Stimulated activated CD8-positive, alpha-beta memory T cell treated with anti-CD3 and anti-CD28 coated beads, Interleukin-4, amount 100 ng/mL, for 24 hours (primary cell): ENCODE data around the gene TTC34.
A peak's percentile ranks its signal among the peaks of the same experiment; 100 is the strongest.
"Not testable (repeated sequence)": the region's sequence is repeated elsewhere in the genome, so short reads cannot be mapped to it uniquely, and the experiment has no call there.

Experiments used
- DNase-seq: peaks from one replicate; pipeline ENCODE4 v3.0.0-alpha.2; 2020; ENCODE audit warnings: low read depth

TTC34 gene

DNA sequence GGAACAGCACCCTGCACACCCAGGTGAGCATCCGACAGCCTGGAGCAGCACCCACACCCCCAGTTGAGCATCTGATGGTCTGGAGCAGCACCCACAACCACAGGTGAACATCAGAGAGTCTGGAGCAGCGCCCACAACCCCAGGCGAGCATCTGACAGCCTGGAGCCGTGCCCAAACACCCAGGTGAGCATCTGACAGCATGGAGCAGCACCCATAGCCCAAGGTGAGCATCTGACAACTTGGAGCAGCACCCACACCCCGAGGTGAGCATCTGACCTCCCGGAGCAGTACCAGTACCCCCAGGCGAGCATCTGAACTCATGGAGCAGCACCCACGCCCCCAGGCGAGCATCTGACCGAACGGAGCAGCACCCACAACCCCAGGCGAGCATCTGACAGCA is 144.4 kb downstream of the TTC34 start:
- DNase-seq: not testable (repeated sequence)

DNA sequence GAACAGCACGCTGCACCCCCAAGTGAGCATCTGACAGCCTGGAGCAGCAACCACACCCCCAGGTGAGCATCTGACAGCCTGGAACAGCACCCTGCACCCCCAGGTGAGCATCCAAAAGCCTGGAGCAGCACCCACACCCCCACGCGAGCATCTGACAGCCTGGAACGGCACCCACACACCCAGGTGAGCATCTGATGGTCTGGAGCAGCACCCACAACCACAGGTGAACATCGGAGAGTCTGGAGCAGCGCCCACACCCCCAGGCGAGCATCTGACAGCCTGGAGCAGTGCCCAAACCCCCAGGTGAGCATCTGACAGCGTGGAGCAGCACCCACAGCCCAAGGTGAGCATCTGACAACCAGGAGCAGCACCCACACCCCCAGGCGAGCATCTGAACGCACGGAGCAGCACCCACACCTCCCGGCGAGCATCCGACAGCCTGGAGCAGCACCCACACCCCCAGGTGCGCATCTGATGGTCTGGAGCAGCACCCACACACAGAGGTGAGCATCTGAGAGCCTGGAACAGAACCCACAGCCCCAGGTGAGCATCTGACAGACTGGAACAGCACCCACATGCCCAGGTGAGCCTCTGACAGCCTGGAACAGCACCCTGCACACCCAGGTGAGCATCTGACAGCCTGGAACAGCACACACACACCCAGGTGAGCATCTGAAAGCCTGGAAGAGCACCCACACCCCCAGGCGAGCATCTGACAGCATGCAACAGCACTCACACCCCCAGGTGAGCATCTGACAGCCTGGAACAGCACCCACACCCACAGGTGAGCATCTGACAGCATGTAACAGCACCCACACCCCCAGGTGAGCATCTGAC is 145.7 kb downstream of the TTC34 start:
- DNase-seq: not testable (repeated sequence)

DNA sequence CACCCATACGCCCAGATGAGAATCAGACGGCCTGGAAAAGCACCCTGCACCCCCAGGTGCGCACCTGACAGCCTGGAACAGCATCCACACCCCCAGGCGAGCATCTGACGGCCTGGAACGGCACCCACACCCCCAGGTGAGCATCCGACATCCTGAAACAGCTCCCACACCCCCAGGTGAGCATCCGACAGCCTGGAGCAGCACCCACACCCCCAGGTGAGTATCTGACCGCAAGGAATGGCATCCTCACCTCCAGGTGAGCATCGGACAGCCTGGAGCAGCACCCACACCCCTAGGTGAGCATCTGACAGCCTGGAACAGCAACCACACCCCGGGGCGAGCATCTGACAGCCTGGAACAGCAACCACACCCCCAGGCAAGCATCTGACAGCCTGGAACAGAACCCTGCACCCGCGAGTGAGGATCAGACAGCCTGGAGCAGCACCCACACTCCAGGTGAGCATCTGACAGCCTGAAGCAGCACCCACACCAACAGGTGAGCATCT is 147.0 kb downstream of the TTC34 start:
- not testable (repeated sequence) for DNase-seq

DNA sequence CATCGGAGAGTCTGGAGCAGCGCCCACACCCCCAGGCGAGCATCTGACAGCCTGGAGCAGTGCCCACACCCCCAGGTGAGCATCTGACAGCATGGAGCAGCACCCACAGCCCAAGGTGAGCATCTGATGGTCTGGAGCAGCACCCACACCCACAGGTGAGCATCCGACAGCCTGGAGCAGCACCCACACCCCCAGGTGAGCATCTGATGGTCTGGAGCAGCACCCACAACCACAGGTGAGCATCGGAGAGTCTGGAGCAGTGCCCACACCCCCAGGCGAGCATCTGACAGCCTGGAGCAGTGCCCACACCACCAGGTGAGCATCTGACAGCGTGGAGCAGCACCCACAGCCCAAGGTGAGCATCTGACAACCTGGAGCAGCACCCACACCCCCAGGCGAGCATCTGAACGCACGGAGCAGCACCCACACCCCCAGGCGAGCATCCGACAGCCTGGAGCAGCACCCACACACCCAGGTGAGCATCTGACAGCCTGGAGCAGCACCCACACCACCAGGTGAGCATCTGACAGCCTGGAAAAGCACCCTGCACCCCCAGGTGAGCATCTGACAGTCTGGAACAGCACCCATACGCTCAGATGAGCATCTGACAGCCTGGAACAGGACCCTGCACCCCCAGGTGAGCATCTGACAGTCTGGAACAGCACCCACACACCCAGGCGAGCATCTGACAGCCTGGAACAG is 147.6 kb downstream of the TTC34 start:
- not testable (repeated sequence) for DNase-seq

DNA sequence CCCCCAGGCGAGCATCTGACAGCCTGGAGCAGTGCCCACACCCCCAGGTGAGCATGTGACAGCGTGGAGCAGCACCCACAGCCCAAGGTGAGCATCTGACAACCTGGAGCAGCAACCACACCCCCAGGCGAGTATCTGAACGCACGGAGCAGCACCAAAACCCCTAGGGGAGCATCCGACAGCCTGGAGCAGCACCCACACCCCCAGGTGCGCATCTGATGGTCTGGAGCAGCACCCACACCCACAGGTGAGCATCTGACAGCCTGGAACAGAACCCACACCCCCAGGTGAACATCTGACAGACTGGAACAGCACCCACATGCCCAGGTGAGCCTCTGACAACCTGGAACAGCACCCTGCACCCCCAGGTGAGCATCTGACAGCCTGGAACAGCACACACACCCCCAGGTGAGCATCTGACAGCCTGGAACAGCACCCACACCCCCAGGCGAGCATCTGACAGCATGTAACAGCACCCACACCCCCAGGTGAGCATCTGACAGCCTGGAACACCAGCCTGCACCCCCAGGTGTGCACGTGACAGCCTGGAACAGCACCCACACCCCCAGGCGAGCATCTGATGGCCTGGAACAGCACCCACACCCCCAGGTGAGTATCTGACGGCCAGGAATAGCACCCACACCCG is 148.4 kb downstream of the TTC34 start:
- DNase-seq: not testable (repeated sequence)

DNA sequence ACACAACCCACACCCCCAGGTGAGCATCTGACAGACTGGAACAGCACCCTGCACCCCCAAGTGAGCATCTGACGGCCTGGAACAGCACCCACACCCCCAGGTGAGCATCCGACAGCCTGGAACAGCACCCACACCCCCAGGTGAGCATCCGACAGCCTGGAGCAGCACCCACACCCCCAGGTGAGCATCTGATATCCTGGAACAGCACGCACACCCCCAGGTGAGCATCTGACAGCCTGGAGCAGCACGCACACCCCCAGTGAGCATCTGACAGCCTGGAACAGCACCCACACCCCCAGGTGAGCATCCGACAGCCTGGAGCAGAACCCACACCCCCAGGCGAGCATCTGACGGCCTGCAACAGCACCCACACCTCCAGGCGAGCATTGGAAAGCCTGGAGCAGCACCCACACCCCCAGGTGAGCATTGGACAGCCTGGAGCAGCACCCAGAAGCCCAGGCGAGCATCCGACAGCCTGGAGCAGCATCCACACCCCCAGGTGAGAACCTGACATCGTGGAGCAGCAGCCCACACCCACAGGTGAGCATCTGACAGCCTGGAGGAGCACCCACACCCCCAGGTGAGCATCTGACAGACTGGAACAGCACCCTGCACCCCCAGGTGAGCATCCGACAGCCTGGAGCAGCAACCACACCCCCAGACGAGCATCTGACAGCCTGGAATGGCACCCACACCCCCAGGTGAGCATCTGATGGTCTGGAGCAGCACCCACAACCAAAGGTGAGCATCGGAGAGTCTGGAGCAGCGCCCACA is 149.2 kb downstream of the TTC34 start:
- DNase-seq: not testable (repeated sequence)

DNA sequence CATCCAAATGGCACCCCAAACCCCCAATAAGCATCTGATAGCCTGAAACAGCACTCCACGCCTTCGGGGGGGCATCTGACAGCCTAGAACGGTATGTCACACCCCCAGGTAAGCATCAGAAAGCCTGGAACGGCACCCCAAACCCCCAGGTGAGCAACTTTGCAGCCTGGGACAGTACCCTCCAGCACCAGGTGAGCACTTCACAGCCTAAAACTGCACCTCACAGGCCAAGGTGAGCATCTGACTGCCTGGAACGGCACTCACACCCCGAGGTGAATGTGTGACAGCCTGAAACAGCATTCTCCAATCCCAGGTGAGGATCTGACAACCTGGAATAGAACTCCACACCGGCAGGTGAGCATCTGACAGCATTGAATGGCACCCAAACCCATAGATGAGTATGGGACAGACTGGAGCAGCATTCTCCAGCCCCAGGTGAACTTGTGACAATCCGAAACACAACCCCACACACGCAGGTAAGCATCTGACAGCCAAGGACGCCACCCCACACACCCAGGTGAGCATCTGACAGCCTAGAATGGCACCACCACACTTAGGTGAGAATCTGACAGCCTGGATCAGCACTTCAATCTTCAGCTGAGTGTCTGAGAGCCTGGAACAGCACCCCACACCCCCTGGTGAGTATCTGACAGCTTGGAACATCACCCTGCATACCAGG is 150.4 kb downstream of the TTC34 start:
- DNase-seq: no peak

DNA sequence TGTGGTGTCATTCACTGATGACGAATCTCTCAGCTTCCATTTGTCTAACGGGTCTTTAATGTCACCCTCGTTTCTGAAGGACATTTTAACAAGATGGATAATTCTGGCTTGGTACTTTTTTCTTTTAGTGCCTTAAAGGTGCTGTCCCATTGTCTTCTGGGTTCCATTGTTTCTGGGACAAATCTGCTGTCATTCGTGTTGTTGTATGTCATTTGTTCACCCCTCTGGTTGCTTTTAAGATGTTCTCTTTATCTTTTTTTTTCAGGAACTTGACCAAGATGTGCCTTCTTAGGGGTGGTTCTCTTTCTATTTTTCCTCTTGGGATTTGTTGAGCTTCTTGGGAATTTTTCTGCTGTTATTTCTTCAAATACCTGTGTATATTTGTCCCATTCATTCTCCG is 154.7 kb downstream of the TTC34 start:
- DNase-seq: no peak

DNA sequence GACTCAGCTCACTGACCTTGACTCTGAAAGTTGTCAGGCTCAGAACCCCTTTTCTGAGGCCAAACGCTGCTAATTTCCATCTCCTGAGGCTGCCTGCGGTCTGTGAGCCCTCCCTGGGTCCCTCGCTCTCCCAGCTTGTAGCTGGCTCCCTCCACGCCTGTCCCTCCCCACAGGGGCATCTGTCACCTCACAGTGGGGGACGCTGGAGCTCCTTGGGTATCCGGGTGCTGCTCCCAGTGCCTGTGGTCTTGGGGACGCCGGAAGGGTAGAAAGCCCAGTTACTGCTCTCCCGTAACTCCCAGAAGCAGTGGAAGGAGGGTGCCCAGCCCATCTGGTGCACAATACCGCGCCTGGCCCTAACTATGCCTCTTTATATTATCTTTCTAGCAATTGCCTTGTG is 155.7 kb downstream of the TTC34 start:
- DNase-seq: no peak

DNA sequence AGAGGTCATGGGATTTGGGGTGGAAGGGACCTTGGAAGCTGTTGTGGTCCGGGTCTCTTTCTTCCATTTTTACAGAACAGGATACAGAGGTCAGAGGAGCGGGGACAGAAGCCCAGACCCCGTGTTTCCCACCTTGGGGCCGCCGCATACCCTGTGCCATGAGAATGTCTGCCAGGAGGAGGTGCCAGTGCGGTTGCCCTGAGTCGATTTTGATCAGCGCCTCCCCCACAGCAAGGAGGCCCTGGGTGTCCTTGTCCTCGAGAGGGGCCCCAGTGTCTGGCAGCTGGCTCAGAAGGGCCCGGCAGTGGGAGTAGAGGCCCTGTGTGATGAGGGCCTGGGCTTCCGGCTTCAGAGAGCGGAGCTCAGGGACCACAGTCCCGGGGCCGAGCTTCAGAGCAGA is 156.3 kb downstream of the TTC34 start:
- DNase-seq: no peak

DNA sequence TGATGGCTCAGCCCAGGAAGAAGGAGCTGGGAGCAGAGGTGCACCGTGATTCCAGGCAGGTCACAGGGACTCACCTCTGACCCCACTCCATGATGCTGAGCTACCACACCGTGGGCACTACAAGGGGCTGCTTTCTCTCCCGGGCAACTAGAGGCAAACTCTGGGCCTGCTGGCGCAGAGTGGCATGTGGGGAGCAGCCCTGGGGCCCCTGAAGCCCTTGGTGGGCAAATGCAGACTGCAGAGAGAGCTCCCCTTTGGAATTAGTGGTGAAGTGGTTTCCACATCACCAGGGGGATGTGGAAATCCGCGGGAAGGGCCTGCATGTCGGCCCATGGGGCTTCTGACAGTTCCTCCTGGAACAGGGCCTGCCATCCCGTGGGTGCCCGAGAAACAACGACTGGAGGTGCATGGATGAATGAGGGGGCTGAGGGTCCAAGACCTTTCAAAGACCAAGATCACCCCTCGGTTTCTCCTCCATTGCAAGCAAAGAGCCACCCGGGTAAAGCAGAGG is 156.8 kb downstream of the TTC34 start:
- DNase-seq: no peak

DNA sequence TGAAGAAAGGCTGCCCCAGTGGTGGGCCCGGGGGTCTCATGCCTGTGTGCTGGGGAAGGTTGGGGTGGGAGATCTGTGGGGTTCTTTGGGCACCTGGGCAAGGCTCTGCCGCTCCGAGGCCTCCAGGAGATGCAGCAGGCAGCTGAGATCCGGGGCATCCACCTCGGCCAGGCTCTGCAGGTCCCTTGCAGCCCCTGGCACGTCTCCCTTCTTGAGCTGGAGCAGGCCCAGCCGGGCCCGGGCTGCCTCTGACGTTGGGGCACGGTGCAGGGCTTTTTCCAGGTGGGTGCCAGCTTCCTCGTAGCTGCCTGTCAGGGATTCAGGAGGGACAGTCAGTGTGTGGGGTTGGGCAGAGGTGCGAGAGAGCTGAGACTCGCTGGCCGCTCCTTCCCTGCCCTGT is 157.3 kb downstream of the TTC34 start:
- no peak for DNase-seq

DNA sequence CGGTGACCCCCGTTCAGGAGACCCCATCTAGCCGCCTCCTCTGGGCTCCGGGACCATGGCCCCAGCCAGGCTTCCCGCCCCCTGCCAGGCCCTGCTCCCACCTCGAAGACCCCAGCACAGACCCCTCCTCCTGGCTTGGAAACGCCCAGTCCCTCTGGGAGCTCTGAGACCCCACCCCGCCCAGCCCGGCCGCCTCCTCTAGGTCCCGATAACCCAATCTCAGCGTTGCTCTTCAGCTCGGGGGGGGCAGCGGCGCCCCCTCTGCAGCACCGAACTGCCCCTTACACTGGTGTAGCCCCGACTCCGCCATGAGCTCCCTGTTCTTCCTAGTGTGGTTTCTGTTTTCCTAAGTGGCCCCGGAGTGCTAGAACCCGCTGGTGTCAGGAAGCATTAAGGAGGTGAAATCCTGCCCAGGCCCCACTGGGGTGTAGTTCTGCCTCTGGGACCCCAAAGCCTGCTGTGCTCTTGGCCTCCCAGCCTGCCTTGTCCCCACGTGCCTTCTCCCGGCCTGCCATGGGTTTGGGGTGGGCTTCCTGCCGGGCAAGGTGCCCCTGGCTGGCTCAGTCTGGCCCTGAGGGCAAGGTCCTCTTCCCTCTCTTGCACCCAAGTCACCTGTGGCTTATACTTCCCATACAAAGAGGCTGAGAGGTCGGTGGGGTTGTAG is 157.9 kb downstream of the TTC34 start:
- no peak for DNase-seq

DNA sequence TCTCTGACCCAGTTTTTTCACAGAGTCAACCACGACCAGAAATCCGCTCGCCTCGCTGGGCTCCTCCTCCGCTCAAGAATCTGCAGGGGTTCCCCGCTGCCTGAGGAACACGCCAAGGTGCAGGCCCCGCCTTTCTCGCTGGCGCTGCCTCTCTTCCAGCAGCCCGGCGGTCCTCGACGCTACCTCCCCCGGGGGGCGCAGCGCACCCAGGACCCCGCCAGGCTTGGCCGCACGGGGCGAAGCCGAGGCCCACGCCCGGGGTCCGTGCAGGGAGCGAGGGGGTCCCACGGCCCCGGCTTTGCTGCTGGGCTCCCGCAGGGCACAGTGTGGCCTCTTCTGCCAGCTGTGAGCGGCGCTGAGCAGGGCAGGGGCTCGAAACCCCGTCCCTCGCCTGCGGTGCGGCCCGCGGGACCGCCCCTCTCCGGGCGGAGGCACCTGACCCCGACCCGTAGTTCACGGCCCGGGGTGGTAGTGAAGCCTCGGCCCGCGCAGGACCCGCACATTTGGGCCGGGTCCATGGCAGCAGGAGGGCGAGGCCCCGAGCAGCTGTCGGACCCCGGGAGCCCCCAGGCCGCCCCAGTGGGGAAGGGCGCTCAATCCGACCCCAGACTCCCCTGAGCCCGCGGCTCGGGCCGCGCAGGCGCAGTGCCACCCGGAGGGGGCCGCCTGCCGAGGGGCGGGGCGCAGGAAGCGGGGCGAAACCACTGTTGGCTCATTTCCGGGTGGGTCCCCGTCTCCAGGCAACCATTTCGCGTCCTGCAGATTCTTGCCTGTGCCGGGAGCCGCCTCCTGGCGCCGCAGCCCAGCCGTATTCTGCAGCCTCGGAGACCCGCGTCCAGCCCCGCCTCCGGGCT is 158.7 kb downstream of the TTC34 start:
- peak; percentile 92 for DNase-seq

DNA sequence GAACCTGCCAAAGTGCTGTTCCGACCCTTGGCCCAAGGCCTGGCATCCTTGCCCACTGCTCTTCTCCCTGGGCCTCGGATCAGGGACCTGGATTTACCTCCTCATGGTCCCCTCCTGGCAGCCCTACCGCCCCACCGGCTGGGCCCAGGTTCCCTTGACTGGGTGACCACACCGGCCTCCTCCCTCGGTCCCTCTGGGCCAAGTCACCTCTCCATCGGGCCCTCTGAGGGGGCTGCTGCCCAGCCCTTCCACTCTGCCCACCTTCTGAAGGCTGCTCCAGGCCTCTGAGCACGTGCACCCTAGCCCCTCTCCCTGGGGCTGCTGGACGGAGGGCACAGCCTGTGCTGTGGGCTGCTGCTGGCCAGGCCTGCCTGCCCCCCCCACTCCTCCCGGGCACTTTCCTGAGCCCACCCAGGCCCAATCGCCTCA is 159.3 kb downstream of the TTC34 start:
- DNase-seq: no peak

DNA sequence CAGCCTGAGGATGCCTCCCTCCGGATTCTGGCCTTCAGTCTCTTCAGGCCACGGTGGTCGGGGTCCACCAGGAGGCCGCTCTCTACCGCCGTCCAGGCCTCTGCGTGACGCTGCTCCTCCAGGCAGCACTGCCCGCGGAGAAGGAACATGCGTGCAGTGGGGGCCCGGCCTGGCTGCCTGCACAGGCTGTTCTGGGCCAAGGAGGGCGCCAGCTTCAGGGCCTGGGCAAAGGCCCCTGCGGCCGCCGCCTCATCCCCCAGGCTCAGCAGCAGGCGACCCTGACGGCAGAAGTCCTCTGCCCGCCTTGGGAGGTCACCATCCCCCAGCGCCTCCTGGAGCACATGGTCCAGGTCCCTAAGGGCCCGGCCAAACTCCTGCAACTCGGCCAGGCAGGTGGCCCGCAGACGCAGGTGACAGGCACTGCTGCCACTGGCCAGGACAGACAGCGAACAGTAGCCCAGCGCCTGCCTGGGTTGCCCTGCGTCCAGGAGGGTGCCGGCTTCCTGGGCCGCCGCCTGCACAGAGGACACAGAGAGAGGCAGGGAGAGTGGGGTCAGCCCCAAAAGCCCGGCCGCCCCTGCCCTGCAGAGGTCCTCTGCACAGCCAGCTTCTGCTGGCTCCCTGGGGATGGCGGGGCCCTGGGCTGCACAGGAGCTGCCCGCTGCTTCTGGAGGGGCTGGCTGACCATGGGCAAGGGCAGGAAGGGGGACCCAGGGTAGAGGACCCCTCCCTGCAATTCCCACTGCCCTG is 159.9 kb downstream of the TTC34 start:
- DNase-seq: no peak

DNA sequence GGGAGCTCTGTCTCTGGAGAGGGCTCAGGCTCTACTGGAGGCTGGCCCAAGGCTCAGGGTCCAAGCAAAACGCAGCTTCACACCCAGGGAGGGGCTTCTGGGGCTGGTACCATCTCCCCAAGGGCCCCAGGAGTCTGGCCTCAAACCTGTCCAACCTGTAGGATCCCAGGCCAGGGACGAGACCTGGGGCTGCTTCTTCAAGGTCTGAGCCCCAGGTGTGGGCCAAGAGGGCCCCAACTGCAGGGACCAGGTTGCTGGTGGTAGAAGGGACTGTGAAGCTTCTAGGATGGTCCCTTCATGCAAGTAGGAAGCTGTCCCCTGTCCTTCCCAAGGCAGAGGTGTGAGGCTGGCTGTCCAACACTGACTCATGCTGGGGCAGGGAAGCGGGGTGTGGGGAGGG is 160.9 kb downstream of the TTC34 start:
- DNase-seq: no peak

DNA sequence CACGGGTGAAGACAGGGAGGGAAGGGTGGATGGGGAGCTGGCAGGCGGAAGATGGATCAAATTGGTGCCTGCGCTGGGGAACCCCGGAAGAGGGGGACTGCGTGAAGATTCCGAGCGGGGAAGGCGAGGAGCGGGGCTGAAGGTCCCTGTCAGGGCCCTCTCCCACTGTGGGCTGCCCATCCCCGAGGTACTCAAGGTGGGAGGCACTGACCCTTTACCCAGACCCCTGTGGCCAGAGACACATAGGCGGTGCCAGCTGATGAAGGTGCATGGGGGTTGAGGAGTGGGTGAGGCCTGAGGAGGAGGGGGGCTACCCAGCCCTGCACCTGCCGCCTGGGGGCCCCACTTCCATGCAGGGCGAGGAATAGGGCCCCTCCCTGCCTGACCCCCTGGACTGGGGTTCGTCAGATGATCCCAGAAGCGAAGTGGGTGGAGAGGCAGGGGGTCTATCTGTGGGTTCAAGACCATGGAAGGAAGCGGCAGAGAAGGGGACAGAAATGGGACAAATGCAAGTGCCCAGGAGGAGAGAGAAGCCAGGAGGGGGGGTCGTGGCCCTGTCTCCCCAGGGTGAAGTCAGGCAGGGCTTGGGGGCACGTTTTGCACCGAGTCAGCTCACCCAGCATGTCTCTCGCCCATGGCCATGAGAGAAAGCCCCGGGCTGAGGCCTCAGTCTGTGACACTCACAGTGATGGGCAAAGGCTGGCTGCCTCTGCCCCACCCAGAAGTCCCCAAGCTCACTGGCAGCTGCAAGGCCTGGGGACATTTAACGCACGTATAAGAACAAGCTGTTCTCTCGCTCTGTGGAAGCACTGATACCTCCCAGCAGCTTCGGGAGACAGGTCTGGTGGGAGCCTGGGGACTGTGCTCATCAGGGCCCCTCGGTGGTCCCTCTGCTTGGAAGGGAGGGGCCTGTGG is 161.6 kb downstream of the TTC34 start:
- DNase-seq: no peak
